KBM-7 (cell line): ENCODE results near the gene SLC39A5.

Experiments used
- DNase-seq: peaks from one replicate; pipeline ENCODE4 v3.0.0-alpha.2; 2015
- in situ Hi-C: fragments of 300-500 bp; cut with MboI; formaldehyde crosslinking; loops from 2 replicates; pipeline ENCODE4 v1.14.3; 2020; ENCODE audit warnings: low sequenced_read_pairs, low pct_unique_long_range_greater_than_20kb, mixed read lengths

The SLC39A5 gene

GRCh38 chr12:56236985-56237384, 7.1 kb downstream of the SLC39A5 start:
- DNase-seq, result no peak
- in situ Hi-C loops, result no loop called here

- no peak for DNase-seq
- in situ Hi-C loops, result no loop called here
Measured at GRCh38 chr12:56237552-56237951, 7.7 kb downstream of the SLC39A5 start.

- in situ Hi-C loops, result no loop called here
- DNase-seq, result no peak
Measured at GRCh38 chr12:56241424-56242303, 11.8 kb downstream of the SLC39A5 start.

GRCh38 chr12:56242986-56243385, 13.1 kb downstream of the SLC39A5 start:
- in situ Hi-C loops, result no loop called here

GRCh38 chr12:56243731-56244181, 13.9 kb downstream of the SLC39A5 start:
- no peak for DNase-seq
- in situ Hi-C loops, result no loop called here

More at GRCh38 chr12:56242986-56243385, 13.1 kb downstream of the SLC39A5 start:
- DNase-seq, result no peak

- in situ Hi-C loops, result no loop called here
- no peak for DNase-seq
Measured at GRCh38 chr12:56244494-56244893, 14.6 kb downstream of the SLC39A5 start.

GRCh38 chr12:56247923-56248322, 18.1 kb downstream of the SLC39A5 start:
- DNase-seq, result no peak
- in situ Hi-C loops, result no loop called here

- in situ Hi-C loops, result no loop called here
- no peak for DNase-seq
Measured at GRCh38 chr12:56248711-56249110, 18.9 kb downstream of the SLC39A5 start.

- DNase-seq, result no peak
- in situ Hi-C loops, result no loop called here
Measured at GRCh38 chr12:56252649-56253048, 22.8 kb downstream of the SLC39A5 start.

- DNase-seq, result no peak
- in situ Hi-C loops, result no loop called here
Measured at GRCh38 chr12:56253091-56253490, 23.2 kb downstream of the SLC39A5 start.

GRCh38 chr12:56255671-56256070, 25.8 kb downstream of the SLC39A5 start:
- in situ Hi-C loops, result no loop called here
- DNase-seq, result no peak

- no peak for DNase-seq
- in situ Hi-C loops, result no loop called here
Measured at GRCh38 chr12:56256326-56256960, 26.6 kb downstream of the SLC39A5 start.

GRCh38 chr12:56257071-56257470, 27.2 kb downstream of the SLC39A5 start:
- DNase-seq, result no peak
- in situ Hi-C loops, result no loop called here

GRCh38 chr12:56257491-56258067, 27.7 kb downstream of the SLC39A5 start:
- in situ Hi-C loops, result no loop called here

GRCh38 chr12:56258068-56258819, 28.4 kb downstream of the SLC39A5 start, which contains the start of gene ANKRD52:
Gene ANKRD52 (minus strand): TSS chr12:56258384. CDS start chr12:56258269, 115 bp downstream.
- in situ Hi-C loops, result no loop called here
- DNase-seq, result peak; percentile 81

More at GRCh38 chr12:56257491-56258067, 27.7 kb downstream of the SLC39A5 start:
- DNase-seq, result peak; percentile 30

GRCh38 chr12:56258820-56259183, 29.0 kb downstream of the SLC39A5 start:
- no peak for DNase-seq
- in situ Hi-C loops, result no loop called here

GRCh38 chr12:56260380-56260779, 30.5 kb downstream of the SLC39A5 start:
- in situ Hi-C loops, result no loop called here
- no peak for DNase-seq

- in situ Hi-C loops, result no loop called here
- no peak for DNase-seq
Measured at GRCh38 chr12:56260921-56261320, 31.1 kb downstream of the SLC39A5 start.

- no peak for DNase-seq
- in situ Hi-C loops, result no loop called here
Measured at GRCh38 chr12:56261503-56262232, 31.8 kb downstream of the SLC39A5 start.
